ENCODE results near the gene NCOR2.

The NCOR2 gene

DNA sequence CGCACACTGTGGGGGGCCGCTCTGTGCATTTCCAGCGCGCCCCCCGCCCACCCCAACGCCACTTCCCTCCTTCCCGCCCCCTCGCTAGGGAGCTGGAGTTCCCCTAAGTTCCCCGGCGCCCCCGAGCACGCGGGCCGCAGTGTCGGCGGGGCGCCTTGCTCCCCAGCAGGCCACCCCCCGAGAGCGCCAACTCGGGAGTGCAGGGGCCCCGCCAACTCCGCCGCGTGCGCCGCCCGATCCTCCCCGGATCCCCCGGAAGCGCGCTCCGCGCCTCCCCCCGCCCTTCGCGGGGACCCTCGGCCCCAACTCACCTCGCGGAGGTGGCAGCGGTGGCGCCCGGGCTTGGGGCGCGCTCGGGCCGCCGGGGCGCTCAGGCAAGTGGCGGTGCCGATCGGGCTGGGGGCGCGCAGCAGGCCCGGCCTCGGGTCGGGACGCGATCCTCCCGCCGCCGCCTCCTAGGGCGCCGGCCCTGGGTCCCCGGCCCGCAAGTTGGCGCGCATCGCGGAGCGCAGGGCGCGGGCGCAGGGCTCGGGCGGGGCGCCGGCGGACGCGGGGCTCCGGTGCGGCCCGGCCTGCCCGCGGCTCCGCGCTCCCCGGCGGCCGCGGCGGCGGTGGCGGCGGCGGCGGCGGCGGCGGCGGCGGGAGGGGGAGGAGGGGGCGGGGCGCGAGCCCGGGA is at the start of gene NCOR2:
TSS of gene NCOR2 (minus strand) at position 616 of the 676 bp plus-strand sequence. CDS start 72,361 bp downstream, outside the sequence.
- H3K27me3 ChIP-seq (ENCODE audit: control insufficient read depth, insufficient read depth, low read length) = no peaks in the 10 kb centered on the region
- peaks cover 43% of the 10 kb centered on the region for H3K4me1 ChIP-seq (ENCODE audit: control insufficient read depth, insufficient read depth, low read length)

DNA sequence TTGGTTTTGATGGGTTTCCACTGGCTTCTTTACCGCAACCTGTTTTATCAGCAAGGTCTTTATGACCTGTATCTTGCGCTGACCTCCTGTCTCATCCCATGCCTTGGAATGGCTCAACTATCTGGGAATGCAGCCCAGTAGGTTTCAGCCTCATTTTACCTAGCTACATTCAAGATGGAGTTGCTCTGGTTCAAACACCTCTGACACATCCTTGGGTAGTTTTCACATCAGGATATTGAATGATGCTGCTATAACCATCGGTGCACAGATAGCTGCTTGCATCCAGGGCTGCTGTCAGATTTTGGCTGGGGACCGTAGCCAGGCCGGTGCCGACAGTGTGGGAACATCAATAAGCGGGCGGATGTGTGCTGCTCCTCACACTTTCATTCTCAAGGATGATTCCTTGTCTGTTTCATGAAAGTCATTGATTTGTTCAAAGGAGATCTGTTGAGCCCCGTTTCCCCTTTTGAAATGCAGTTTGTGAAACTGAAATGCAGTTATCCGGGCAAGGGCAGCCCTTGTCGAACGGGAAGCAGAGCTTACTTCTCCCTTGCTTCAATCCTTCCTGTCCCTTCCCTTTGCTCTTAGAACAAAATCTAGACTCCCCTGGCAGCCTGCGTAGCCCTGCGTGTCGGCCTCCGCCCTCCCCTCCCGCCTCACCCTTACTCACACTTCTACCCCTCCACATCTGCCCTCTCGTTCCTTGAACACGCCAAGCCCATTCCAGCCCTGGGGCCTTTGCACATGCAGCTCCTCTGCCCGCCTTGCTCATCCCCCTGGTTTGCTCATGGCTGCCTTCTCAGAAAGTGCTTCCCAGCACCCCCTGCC is 49.2 kb upstream of the NCOR2 start:
- H3K27ac ChIP-seq (ENCODE audit: low read depth, low read length) = no peak overlapping the region
- H3K4me3 ChIP-seq (ENCODE audit: low read depth, low read length) = no peak overlapping the region
- H3K27me3 ChIP-seq (ENCODE audit: control insufficient read depth, insufficient read depth, low read length) = no peaks in the 10 kb centered on the region
- H3K9me3 ChIP-seq (ENCODE audit: control insufficient read depth, insufficient read depth, low read depth, low read length) = peaks cover 15% of the 10 kb centered on the region
- no peaks in the 10 kb centered on the region for H3K36me3 ChIP-seq (ENCODE audit: control insufficient read depth, insufficient read depth, low read length)
- H3K9ac ChIP-seq (ENCODE audit: low read length) = no peak overlapping the region
- H3K4me1 ChIP-seq (ENCODE audit: control insufficient read depth, insufficient read depth, low read length) = peaks cover 9% of the 10 kb centered on the region; the same call in 1 of the 2 replicates

More for the DNA sequence above, at the start of gene NCOR2:
- no peaks in the 10 kb centered on the region for H3K9me3 ChIP-seq (ENCODE audit: control insufficient read depth, insufficient read depth, low read depth, low read length)
- no peaks in the 10 kb centered on the region for H3K36me3 ChIP-seq (ENCODE audit: control insufficient read depth, insufficient read depth, low read length)
- H3K9ac ChIP-seq (ENCODE audit: low read length) = peak within 1 kb of the TSS; percentile 80
- H3K27ac ChIP-seq (ENCODE audit: low read depth, low read length) = peak within 1 kb of the TSS; percentile 78
- peak within 1 kb of the TSS; percentile 91 for H3K4me3 ChIP-seq (ENCODE audit: low read depth, low read length)

DNA sequence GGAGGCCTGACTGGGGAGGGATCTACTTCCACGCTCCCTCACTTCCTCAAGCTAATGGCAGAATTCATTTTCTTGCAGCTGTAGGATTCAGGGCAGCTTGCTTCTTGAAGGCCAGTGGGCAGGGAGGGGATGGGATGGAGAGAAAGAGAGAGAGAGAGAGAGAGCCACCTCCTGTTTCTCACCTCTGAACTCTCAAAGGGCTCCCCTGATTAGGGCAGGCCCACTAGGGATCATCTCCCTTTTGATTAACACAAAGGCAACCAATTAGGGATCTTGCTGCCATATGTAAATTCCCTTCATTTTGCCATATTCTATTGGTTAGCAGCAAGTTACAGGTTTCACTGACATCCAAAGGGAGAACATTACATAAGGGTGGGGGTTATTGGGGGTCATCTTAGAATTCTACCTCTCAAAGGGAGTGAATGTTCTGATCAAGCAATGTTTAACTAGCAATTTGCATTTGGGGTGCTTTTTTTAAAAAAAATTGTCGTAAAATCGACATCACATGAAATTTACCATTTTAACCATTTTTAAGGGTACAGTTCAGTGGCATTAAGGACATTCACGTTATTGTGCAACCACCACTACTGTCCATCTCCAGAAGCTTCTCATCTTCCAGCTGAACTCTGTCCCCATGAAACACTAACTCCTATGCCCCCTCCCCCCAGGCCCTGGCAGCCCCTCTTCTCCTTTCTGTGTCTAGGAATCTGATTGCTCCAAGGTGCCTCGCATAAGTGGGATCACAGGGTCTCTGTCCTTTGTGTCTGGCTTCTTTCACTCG is 47.3 kb upstream of the NCOR2 start:
- H3K9me3 ChIP-seq (ENCODE audit: control insufficient read depth, insufficient read depth, low read depth, low read length) = peaks cover 15% of the 10 kb centered on the region
- no peak overlapping the region for H3K27ac ChIP-seq (ENCODE audit: low read depth, low read length)
- no peak overlapping the region for H3K4me3 ChIP-seq (ENCODE audit: low read depth, low read length)
- no peaks in the 10 kb centered on the region for H3K27me3 ChIP-seq (ENCODE audit: control insufficient read depth, insufficient read depth, low read length)
- no peaks in the 10 kb centered on the region for H3K36me3 ChIP-seq (ENCODE audit: control insufficient read depth, insufficient read depth, low read length)
- no peaks in the 10 kb centered on the region; the same call in 1 of the 2 replicates for H3K4me1 ChIP-seq (ENCODE audit: control insufficient read depth, insufficient read depth, low read length)
- no peak overlapping the region for H3K9ac ChIP-seq (ENCODE audit: low read length)

DNA sequence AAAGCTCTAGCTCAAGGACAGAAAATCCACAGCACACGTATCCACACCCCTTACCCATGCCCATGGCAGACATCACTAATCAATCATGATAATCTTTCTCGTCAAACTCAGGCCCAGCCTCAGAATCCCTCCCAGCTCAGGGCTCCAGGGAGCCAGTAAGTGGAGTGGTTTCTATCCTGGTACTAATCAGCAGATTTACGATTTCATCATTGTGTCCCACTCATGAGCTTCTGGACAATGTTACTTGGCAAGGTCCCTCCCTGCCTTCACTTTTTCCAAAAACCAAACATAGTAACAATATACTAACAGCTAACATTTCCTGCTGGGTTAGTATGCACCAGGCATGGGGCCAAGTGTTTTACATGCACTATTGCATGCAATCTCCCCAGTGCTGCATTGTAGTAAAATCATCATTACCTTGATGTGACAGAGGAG is 45.8 kb upstream of the NCOR2 start:
- no peaks in the 10 kb centered on the region for H3K27me3 ChIP-seq (ENCODE audit: control insufficient read depth, insufficient read depth, low read length)
- no peak overlapping the region for H3K9ac ChIP-seq (ENCODE audit: low read length)
- H3K4me3 ChIP-seq (ENCODE audit: low read depth, low read length) = no peak overlapping the region
- no peaks in the 10 kb centered on the region for H3K36me3 ChIP-seq (ENCODE audit: control insufficient read depth, insufficient read depth, low read length)
- H3K9me3 ChIP-seq (ENCODE audit: control insufficient read depth, insufficient read depth, low read depth, low read length) = peaks cover 13% of the 10 kb centered on the region
- peaks cover 6% of the 10 kb centered on the region; the same call in 1 of the 2 replicates for H3K4me1 ChIP-seq (ENCODE audit: control insufficient read depth, insufficient read depth, low read length)
- no peak overlapping the region for H3K27ac ChIP-seq (ENCODE audit: low read depth, low read length)

DNA sequence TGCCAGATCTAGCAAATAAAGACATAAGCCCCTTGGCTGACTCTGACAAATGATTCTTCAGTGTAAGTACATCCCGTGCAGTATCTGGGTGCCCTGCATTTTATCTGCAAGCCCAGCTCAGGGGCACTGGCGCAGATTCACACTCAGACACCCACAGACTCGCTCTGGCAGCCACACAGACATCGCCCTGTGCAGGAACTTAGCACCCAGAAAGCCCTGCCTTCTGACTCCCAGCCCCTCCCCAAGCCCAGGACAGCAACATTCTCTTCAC is 44.9 kb upstream of the NCOR2 start:
- Histone ChIP-seq H3K27ac (ENCODE audit: low read depth, low read length) (no peak overlapping the region), H3K36me3 (ENCODE audit: control insufficient read depth, insufficient read depth, low read length) (no peaks in the 10 kb centered on the region), H3K9ac (ENCODE audit: low read length) (no peak overlapping the region), H3K4me1 (ENCODE audit: control insufficient read depth, insufficient read depth, low read length) (peaks cover 6% of the 10 kb centered on the region; the same call in 1 of the 2 replicates), H3K9me3 (ENCODE audit: control insufficient read depth, insufficient read depth, low read depth, low read length) (peaks cover 13% of the 10 kb centered on the region), H3K27me3 (ENCODE audit: control insufficient read depth, insufficient read depth, low read length) (no peaks in the 10 kb centered on the region), H3K4me3 (ENCODE audit: low read depth, low read length) (no peak overlapping the region)

DNA sequence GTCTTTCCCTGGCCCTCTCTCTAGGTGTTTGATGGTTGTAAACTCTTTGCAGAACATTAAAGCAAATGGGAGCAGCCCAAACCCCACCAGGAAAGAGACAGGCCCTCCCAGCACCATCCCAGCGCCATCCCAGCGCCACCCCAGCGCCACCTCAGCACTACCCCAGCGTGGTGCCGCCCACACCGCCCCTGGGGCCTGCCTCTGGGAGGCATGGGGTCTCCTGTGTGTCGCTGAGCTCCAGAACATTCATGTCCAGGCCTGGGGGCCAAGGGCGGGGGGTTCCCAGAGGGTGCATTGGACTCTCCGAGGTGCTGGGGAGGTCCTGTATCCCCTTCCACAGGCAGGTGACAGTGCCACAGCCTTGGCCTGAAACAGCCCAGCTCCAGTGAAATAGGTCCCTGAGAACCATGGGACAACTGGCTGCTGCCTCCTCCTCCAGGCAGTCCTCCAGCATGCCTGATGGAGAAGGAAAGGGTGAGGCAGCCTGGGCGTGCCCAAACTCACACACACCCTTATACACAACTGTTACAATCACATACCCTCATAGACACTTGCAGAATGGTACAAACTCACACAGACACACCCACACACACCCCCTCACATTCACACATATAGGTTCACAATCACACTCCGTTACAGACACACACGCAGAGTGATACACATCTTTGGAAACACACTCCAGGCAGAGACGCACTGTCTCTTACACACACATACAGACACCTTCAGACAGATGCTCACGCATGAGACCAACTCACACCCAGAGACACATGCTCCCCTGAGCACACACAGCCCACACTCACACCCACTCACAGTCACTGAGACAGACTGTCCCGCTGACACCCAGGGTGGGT is 44.4 kb upstream of the NCOR2 start:
- H3K9me3 ChIP-seq (ENCODE audit: control insufficient read depth, insufficient read depth, low read depth, low read length) = peaks cover 13% of the 10 kb centered on the region
- no peaks in the 10 kb centered on the region for H3K36me3 ChIP-seq (ENCODE audit: control insufficient read depth, insufficient read depth, low read length)
- no peak overlapping the region for H3K27ac ChIP-seq (ENCODE audit: low read depth, low read length)
- H3K9ac ChIP-seq (ENCODE audit: low read length) = no peak overlapping the region
- no peak overlapping the region for H3K4me3 ChIP-seq (ENCODE audit: low read depth, low read length)
- H3K4me1 ChIP-seq (ENCODE audit: control insufficient read depth, insufficient read depth, low read length) = peaks cover 6% of the 10 kb centered on the region; the same call in 1 of the 2 replicates
- H3K27me3 ChIP-seq (ENCODE audit: control insufficient read depth, insufficient read depth, low read length) = no peaks in the 10 kb centered on the region

DNA sequence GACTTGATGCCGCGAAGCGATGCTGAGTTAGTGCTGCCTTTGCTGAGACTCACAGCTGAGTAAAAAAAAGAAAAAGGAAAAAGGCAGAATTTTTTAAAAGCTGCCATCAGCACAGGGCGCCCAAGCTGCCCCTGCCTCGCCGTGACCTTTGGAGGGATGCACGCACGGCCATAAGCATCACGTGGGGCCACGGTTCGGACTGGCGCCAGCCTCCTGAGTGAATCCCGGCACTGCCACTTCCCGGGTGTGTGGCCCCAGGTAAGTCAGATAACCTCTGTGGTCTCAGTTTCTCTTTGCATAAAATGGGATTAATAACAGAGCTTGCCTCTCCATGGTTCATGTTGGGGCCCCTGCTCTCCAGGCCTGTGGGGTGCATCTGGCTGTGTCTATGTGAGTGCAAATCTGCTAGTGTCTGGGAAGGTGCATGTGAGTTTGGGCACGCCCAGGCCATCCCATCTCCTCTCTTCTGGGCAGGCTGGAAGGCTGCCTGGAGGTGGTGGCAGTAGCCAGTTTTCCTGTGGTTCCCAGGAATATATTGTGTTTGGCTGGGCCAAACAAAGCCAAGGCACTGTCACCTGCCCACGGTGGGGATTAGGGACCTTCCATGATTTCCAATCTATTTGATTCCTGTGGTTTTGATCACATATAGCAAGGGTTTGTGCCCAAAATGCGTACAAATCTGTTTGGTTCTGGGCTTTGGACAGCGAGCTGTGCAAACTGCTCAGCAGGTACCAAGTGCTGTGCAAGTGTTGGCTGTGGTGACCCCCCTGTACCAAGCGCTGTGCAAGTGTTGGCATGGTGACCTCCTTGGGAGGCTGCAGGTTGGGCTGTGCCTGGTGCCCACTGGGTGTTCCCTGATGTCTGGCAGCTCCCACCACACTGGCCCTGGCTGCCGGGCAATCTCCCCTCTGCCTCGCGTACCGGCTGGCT is 43.5 kb upstream of the NCOR2 start:
- Histone ChIP-seq H3K4me1 (ENCODE audit: control insufficient read depth, insufficient read depth, low read length) (peaks cover 8% of the 10 kb centered on the region; the same call in 1 of the 2 replicates), H3K27me3 (ENCODE audit: control insufficient read depth, insufficient read depth, low read length) (no peaks in the 10 kb centered on the region), H3K27ac (ENCODE audit: low read depth, low read length) (no peak overlapping the region)

DNA sequence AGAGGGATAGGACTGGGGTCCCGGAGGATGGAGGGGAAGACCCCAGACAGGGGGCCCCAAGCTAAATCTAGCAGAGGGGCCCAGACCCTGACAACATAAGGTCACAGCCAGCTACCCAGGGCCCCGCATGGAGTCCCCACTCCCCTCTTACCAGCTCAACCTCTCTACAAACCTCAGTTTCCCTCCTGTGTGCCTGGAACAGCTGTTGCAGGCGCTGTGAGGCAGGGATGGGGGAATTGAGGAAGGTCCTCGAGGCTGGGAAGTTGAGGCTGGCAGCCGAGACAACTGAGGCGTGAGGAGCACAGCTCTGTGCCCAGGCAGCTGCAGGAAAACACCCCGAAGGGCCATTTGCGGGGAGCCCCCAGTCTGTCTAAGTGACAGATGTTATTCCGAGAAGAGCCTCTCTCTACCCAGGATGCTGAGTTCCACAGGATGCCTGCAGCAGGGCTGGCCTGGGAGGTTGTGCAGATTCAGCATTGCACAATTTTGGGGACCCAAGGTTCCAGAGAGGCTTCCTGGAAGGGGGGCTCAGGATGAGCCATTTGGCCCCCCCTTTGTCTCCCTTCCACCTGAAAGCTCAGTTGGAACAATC is 42.7 kb upstream of the NCOR2 start:
- Histone ChIP-seq H3K9ac (ENCODE audit: low read length) (no peak overlapping the region), H3K4me1 (ENCODE audit: control insufficient read depth, insufficient read depth, low read length) (peaks cover 13% of the 10 kb centered on the region; the same call in 1 of the 2 replicates)

More for the DNA sequence above, 43.5 kb upstream of the NCOR2 start:
- no peak overlapping the region for H3K4me3 ChIP-seq (ENCODE audit: low read depth, low read length)
- peaks cover 17% of the 10 kb centered on the region for H3K9me3 ChIP-seq (ENCODE audit: control insufficient read depth, insufficient read depth, low read depth, low read length)
- H3K36me3 ChIP-seq (ENCODE audit: control insufficient read depth, insufficient read depth, low read length) = no peaks in the 10 kb centered on the region
- no peak overlapping the region for H3K9ac ChIP-seq (ENCODE audit: low read length)

DNA sequence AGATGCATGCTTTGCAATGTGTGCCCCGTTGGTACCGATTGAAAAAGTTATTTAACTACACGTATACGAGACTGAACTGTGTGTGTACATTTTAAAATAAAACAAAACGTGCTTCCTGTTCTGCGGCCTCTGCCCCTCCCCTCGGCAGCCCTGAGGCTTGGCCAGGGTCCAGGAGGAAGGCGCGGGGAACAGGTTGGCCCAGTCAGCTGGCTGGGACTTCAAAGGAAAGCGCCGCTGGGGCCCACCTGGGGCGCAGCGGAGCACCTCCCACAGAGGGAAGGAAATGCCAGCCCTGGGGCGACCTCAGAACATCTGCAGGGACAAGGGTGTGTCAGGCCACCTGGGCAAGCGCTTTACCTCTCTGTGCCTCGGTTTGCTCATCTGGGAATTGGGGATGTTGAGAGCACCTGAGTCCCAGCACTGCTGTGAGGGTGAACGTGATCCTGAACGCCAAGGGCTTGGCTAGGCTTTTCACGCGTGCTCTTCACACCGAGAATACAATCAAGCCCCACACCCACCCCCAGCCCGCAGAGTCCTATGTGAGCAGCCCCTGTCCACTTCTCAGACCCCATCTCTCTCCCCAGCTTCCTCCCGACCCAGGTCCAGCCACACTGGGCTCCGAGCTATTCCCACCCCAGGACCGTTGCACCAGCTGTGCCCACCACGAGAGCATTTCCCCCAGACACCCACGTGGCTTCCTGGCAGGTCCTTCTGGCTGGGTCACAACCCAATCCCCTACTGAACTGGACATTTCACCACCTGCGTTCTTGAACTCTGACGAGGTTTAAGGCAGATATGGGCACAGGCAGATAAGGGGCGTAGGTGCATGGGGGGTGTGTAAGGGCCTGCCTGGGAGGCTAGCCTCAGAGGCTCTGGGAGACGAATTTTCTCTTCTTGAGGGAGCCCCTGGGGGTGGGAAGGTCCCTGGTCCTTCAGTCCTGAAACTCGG is 41.9 kb upstream of the NCOR2 start:
- Histone ChIP-seq H3K4me1 (ENCODE audit: control insufficient read depth, insufficient read depth, low read length) (peaks cover 13% of the 10 kb centered on the region; the same call in 1 of the 2 replicates), H3K9me3 (ENCODE audit: control insufficient read depth, insufficient read depth, low read depth, low read length) (peaks cover 12% of the 10 kb centered on the region), H3K9ac (ENCODE audit: low read length) (no peak overlapping the region), H3K27ac (ENCODE audit: low read depth, low read length) (no peak overlapping the region), H3K27me3 (ENCODE audit: control insufficient read depth, insufficient read depth, low read length) (no peaks in the 10 kb centered on the region), H3K36me3 (ENCODE audit: control insufficient read depth, insufficient read depth, low read length) (no peaks in the 10 kb centered on the region), H3K4me3 (ENCODE audit: low read depth, low read length) (no peak overlapping the region)

More for the DNA sequence above, 42.7 kb upstream of the NCOR2 start:
- no peaks in the 10 kb centered on the region for H3K27me3 ChIP-seq (ENCODE audit: control insufficient read depth, insufficient read depth, low read length)
- H3K9me3 ChIP-seq (ENCODE audit: control insufficient read depth, insufficient read depth, low read depth, low read length) = peaks cover 17% of the 10 kb centered on the region
- H3K36me3 ChIP-seq (ENCODE audit: control insufficient read depth, insufficient read depth, low read length) = no peaks in the 10 kb centered on the region
- no peak overlapping the region for H3K4me3 ChIP-seq (ENCODE audit: low read depth, low read length)
- no peak overlapping the region for H3K27ac ChIP-seq (ENCODE audit: low read depth, low read length)

Data from HUES6 (cell line).